Activated T-helper 9 cell treated with anti-CD3 and anti-CD28 coated beads, Interleukin-2, amount 50 U/mL, for 16 hours (primary cell): ENCODE data around the gene CTRB1.
"Not testable (repeated sequence)": the region's sequence is repeated elsewhere in the genome, so short reads cannot be mapped to it uniquely, and the experiment has no call there.

Experiments used
- DNase-seq: peaks from one replicate; pipeline ENCODE4 v3.0.0-alpha.2; 2020; ENCODE audit warnings: low read depth

Gene CTRB1

GRCh38 chr16:75271441-75272096 lies 52.8 kb downstream of the CTRB1 start:
- no peak for DNase-seq

- no peak for DNase-seq
Observed at GRCh38 chr16:75272097-75272551, 53.3 kb downstream of the CTRB1 start.

DNA sequence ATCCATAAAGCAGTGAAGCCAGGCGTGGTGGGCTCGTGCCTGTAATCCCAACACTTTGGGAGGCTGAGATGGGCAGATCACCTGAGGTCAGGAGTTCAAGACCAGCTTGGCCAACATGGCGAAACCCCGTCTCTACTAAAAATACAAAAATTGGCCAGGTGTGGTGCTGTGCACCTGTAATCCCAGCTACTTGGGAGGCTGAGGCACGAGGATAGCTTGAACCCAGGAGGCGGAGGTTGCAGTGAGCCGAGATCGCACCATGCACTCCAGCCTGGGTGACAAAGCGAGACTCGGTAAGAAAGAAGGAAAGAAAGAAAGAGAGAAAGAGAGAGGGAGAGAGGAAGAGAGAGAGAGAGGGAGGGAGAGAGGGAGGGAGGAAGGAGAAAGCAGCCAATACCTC lies 53.8 kb downstream of the CTRB1 start:
- DNase-seq: not testable (repeated sequence)

- DNase-seq: no peak
Observed at GRCh38 chr16:75273054-75273925, 54.5 kb downstream of the CTRB1 start.
